DMS153 treated with DMSO at 0.1 percent for 48 hours (cell line): ENCODE data around the gene MEGF6.
A peak's percentile ranks its signal among the peaks of the same experiment; 100 is the strongest.

Experiments used
- DNase-seq: peaks from one replicate; lab custom pipeline; 2025; ENCODE audit not compliant: unreplicated experiment; lab: John Stamatoyannopoulos, UW

MEGF6 gene

DNA sequence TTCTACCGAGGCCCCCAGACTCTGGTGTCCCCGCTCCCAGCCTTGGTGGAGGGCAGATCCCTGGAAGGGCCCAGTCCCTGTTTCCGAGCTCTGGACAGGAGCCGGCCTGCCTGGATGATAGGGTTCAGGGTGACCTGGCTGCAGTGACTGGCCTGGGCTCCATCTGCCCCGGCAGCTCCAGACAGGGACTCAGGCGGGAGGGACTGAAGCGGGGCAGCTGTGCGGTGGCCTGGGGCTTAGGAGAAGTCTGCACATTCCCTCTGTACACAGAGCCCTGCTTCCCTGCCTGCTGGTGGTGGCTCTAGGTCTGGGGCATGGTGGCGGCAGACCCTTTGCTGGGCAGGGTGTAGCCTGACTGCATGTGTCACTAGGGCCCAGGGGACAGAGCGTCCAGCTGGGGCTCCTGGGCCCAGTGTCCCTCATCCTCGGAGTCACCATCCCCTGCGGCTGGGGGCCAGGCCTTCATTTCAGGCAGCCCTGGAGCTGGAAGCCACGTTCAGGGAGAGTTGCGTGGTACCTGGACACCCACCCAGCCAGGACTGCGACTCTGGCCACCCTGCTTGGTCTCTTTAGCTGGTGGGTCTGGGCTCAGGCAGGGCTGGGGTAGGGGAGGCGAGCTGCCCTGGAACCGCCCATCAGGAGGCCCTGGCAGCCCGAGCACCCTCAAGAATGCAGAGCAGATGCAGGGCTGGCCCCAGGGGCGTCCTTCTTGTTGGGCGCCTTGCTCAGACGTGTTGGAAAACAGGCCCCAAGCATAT, 147.2 kb downstream of the MEGF6 start:
- no peak for DNase-seq

DNA sequence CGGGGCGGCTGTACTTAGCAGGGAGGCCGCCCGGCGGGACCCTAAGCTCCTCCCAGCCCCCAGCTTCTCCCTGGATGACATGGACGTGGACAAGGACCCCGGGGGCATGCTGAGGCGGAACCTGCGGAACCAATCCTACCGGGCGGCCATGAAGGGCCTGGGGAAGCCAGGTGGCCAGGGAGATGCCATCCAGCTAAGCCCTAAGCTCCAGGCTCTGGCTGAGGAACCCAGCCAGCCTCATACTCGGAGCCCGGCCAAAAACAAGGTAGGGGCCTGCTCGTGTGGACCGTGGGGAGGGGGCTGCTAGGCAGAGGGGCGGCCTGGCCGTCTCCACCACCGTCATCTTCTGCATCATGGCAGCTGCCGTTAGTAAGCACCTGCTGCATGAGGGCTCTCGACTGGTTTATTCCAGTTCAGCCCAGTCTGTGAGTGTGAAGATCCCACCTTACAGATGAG, 147.9 kb downstream of the MEGF6 start:
- no peak for DNase-seq

DNA sequence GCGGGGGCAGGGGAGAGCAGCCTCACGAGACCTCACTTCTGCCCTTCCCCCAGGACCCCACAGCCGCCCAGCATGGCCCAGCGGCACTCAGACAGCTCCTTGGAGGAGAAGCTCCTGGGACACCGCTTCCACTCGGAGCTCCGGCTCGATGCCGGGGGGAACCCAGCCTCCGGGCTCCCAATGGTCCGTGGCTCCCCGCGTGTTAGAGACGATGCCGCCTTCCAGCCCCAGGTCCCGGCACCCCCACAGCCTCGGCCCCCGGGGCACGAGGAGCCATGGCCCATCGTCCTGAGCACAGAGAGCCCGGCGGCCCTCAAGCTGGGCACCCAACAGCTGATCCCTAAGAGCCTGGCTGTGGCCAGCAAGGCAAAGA, 148.3 kb downstream of the MEGF6 start:
- DNase-seq: no peak

DNA sequence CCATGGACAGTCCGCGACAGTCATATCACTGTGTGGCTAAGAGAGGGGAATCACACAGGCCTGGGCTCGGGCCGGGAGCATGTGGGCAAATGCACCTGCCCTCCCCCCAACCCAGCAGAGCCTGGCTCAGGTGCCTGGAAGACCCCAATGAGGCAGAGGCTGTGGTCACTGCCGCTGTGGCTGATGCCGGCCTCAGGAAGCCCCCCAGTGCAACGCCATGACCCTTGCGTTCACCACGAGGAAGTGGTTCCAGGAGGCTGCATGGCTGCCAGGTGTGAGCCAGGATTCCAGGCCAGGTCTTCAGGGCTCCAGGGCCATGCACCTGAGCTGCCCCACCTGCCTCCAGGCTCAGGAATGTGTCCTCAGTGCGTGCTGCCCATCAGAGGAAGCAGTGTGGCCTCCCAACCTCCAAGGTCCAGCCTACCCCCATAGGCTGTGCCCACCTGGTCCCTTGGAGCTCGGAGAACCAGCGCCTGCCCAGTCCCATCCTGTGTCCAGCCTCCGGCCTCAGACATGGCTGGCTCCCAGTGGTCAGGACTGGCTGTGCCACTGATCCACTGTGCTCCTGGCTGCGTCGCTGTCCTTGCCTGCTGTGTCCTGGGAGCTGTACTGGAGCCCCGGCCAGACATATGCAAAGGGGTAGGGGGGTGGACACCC, 148.8 kb downstream of the MEGF6 start:
- DNase-seq: no peak

DNA sequence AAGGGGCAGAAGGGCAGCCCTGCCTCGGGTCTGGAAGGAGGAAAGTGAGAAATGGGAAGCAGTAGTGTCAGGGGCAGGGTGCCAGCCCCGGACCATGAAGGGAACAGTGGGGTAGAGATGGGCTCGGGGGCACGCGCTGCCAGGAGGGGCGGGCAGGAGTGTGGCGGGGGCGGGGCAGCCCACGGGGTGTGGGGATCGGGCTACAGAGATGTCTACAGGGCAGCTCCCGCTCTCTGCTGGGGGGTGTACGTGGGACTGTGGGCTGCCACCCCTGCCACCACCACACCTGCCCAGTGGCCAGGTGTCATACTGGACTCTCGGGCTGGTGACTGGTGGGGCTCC, 149.4 kb downstream of the MEGF6 start:
- DNase-seq: no peak

DNA sequence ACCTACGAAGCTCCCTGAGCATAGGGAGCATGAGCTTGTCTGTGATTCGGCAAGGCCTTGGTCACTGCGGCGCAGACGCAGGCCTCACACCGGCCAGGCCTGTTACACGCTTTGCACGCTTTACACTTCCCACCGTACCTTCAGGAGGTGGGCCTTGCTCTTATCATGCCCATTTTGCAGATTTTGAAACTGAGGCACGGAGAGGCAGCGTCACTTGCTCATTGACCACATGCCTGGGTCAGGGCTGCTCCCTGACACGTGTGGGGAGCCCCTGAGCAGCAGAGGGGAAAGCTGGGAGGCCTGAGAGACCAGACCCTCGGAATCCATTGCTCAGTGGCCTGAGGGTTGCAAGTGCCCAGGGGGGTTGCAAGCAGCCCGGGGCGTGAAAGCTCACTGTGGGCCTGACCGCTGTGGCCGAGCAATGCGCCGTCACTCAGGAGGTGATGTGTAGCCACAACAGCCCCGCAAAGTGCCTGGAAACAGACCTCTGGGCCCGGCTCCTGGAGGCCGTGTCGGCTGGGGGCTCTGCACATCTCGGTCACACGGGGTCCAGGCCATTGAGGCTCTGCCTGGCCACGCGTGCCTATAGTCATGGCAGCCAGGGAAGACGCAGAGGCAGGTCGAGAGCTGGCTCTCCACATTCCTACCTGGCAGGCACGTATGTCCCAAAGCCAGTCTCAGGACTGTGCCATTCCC, 149.9 kb downstream of the MEGF6 start:
- no peak for DNase-seq

DNA sequence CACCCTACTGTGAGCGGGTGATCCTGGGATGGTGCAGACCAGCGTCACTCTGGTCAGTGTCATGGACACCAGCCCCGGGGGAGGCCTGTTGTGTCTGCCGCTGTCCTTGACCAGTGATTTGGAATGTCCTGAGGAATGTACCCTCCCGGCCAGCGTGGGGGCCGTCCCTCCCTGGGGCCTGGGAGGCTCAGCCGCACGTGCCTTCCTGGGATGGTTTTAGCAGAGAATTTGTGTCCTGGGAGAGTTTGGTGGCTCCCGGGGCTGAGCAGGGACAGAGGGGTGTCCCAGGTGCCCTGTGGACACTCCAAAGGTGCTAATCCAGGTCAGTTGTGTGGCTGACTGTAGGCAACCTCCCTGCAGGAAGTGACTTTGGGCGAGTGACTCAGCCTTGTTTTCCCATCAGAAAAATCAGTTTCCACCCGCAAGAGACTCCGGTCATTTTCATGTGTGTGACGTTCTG, 150.6 kb downstream of the MEGF6 start:
- DNase-seq: no peak

DNA sequence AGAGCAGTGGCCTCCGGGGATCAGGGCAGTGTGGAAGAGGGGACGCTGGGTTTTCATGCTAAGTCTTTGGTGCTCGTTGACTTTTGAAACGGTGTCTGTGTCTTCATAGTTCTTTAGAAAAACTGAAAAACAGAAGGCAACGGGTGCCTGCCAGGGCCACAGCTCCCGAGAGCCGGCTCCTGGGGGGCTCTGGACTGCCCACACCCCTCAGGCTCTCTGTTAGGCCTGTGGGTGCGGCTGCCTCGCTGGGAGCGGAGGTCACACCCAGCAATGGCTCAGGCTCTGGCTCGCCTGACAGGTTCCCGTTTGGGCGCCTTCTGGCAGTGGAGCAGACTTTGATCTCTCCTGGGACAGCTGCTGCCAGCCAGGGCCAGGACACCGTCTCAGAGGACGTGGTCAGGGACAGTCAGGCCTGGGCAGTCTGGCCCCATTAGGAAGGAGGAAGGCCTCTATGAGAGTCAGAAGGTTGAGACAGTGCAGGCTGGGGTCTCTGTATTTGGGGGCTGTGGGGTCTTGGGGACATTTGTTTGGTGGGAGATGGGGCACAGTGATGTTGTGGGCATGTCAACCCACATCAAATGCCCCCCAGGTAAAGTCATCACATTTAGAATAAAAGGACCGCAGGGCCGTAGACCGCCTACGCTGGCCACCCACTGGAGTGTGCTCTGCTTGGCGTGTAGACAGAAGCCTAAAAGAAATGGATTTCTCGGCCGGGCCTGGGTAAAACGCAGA, 151.2 kb downstream of the MEGF6 start:
- DNase-seq: no peak

DNA sequence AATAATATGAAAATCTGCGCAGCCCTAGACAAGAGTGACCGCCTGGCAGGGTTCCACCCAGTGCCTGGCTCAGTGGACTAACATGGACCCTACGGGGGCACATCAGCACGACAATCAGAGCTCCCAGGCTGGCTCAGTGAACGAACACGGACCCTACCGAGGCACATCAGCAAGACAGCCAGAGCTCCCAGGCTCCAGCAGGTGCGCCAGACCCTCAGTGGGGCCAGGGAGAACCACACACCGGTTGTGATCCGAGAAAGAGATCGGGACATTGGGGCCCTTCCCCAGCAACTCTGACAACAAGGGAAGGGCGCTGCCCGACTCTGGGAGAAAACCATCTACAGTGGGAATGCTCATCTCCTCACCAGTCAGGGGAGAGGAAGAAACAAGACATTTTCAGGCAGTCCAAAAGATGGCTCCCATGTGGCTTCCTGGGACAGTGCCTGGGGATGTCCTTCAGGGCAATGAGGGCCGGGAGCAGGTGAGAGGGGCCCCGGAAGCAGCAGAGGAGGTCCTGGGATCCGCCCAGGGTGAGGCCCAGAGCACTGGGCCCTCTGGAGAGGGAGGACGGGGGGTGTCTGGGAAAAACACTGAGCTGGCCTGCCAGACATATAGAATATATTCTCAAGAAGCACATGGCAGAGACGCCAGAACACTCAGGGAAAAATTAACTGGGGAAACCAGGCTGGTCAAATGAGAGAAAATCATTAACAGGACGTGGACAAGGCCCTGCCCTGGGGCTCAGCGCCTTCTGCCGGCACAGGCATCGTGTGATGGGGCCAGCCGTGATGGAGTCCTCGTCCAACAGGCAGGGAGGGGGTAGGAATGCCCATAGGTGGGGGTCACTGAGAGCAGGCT, 152.0 kb downstream of the MEGF6 start:
- DNase-seq: no peak

DNA sequence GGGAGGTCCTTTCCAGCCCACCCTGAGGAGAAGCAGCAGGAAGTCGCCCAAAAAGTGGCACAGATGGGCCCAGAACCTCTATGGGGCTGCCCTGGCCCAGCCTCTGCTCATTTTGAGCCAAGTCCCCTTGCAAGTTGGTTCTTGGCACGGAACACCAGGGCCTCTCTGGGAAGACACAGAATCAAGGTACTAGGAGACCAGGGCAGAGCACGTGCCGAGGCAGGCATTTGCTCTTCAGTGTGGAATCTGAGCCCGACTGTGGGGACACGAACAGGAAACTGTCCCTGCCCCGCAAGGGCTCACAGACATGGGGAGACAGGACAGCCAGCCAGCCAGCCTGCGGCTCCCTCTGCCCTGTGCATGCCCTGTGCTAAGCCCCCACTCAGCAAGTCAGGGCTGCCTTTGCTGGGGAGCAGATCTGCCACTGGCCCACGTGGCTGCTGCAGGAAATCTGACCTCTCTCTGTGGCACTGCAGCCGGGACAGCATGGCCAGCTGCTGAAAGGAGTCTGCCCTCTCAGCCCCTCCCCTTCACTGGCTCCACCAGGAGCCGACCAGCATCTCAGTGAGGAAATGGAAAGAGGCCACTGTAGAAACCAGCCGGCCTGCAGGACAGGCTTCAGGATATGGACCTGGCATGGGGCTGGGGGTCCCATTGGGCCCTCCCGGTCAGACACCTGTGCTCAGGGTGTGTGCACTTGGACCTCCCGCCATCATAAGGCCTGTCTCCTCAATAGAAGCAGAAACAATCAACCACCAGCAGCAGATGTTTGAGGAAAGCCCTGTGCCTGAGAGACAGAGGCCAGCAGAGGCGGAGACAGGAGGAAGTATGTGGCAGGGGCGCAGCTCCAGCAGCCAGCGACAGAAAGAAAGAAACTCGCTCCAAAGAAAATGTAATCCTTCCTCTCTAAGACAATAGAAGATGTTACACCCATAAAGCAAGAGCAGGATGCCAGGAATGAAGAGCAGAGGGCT, 153.1 kb downstream of the MEGF6 start:
- no peak for DNase-seq

DNA sequence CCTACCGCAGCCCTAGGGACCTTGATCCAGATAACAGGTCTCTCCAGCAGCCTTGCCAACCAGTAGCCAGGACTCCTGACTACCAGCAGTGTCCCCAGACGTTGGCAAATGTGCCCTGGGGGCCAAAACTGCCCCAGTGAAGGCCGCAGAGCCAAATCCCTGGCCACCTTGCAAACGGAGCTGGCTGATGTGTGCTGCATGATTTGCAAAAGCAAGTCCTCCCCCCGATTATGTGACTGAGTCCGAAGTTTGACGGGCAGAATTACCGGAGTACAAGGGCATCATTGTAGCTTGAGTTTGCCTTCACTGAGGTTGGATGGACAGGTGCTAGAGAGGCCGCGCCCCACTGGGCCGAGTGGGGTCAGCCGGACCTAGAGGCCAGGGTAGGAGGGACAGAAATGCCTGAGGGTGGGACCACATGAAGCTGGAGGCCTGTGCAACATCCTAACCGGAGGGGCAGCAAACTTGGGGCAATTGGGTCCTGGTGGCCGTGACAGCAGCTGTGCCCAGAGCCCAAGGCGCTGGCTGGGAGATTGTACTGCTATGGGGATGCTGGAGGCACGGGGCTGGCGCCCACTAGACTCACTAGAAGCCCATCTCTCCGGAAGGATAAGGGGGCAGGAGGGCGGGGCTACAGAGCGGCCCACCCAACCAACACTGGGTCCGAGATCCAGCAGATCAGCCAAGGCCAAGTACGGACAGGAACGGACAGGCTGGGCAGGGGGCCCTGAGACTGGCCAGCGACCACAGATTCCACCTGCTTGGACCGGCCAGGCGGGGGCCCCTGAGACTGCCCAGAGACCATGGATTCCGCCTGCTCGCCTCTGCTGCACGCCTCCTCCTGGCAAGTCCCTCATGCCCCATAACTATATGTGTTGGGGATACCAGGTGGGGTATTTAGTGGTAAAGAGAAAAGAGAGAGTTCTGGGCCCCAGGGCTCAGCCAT, 154.1 kb downstream of the MEGF6 start:
- no peak for DNase-seq

DNA sequence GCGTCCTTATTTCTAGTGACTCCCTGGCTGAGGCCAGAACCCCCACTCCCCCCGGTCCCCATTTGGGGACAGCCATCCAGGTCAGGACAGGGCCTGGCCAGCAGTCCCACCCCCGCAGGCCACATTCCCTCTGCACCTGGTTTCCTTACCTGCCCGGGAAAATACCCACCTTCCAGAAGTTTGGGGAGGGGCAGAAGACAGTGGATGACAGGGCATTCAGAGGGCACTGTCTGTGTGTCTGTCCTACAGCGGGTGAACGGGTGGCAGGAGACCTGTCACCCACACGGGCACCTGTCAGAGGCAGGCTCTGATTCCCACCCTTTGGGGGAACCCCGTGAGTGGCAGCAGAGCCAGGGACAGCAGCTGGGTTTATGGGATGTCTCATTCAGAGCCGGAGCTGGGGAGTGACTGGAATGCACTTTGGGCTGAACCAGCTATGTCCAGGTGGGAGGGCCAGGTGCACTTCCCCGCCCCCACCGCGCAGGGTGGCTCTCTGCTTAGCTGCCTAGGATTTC, 154.8 kb downstream of the MEGF6 start:
- no peak for DNase-seq

DNA sequence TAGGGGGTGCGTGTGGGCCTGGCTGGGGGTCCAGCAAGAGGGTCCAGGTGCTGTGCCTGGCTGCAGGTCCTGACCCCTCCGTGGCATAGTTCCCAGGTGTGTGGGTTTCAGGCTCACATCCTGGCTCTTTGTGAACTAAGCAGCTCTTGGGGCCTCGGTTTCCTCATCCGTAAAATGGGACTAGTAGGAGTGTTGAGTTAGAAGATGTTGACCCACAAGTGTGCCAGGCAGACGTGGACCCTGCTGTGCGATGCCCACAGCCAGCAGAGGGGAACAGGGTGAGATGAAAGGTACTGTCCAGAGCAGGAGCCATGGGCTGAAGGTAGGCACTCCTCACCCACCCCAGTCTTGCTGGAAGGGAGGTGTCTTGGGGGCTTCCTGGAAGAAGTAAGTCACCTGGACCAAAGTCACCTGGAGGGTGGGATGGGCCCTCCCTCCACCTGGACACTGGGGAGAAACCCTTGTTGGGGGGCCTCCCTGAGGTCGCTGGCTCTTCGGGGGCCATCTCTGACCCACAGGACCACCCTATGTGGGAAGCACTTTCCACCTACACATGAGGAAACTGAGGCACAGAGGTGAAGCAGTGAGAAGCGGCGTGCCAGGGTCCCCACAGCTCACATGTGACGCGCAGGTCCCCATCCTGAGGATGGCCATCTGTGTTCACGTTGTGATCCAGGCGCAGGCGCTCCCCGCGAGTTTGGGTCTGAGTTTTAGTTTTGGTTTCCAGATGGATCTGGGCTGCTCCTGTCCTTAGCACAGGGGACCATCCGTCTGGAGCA, 155.4 kb downstream of the MEGF6 start:
- no peak for DNase-seq

DNA sequence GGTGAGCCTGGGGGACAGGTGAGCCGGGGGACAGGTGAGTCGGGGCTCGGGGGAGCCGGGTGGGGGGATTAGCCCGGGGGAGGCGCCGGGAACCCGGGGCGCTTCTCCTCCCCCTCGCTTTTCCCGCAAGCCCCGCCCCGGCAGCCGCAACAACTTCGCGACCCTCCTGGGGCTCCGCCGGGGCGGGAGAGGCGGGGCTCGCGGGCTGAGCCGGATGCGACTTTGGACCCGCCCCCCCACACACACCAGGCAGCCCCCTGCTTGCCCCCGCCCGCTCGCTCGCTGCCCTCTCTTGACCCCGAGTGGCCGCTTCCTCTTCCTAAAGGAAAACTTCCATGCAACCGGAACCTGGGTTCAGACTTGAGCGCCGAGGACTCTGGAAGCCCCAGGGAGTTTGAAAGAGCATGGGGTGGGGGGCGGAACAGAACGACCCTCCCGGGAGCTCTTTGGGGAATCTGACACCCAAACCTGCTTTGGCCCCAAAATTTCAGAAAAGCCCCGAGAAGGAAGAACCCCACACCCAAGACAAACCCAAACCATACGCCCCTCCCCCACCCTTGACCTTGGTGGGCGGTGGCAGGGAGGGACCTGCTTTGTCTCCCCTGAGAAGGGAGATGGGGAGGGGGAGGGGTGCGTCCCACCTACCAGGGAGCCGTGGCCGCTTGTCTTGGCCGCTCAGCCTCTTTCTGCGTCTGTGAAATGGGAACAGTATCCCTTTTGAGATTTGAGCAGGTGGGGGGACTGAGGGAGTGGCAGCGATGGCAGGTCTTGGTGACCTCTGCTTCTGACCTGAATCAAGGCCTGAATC, 156.3 kb downstream of the MEGF6 start:
- peak; percentile 11 for DNase-seq

DNA sequence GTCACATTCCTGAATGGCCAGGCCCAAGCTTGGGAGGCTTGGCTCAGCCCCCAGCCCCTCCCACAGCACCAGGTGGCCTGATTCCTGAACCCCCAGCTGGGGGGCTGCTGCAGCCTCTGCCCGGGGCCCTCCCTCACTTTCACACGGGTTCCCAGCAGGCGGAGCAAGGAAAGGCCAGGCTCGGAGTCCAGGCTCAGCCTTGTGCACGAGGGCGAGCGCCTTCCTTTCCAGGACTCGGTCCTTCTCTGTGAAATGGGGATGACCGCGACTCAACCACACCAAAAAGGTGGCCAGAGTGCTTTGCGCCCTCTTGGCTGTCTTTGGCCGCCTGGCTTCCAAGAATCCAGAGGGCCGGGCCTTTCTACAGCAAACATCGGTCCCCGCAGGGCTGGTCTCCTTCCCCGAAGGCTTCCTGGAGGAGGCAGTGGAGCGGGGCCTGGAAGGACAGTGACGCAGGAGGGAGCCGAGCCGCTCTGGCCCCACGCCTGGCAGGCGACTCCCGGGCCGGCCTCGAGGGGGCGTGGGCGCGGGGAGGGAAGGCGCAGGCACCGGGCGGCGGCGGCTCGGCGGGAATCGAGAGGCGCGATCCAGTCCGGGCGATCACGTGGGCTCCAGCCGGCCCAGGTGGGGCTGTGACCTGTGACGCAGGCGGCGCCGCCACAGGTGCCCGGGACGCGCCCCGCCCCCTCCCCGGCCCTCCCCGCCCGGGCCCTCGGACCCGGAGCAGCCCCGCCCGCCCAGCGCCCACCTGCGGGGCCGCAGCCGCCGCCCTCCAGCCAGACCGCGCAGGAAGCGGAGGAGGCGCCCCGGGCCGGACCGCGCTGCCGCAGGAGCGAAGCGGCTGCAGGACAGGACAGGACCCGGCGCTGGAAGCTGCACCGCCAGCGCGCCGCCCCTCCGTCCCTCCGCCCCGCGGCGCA, 157.2 kb downstream of the MEGF6 start, which contains the start of gene ARHGEF16:
Gene ARHGEF16 (plus strand): TSS at position 775 of the 920 bp plus-strand sequence. CDS start 8,420 bp downstream, outside the sequence.
- peak; percentile 77 for DNase-seq
